ENCODE measurements around the gene ATP1A4.

ATP1A4 gene

DNA sequence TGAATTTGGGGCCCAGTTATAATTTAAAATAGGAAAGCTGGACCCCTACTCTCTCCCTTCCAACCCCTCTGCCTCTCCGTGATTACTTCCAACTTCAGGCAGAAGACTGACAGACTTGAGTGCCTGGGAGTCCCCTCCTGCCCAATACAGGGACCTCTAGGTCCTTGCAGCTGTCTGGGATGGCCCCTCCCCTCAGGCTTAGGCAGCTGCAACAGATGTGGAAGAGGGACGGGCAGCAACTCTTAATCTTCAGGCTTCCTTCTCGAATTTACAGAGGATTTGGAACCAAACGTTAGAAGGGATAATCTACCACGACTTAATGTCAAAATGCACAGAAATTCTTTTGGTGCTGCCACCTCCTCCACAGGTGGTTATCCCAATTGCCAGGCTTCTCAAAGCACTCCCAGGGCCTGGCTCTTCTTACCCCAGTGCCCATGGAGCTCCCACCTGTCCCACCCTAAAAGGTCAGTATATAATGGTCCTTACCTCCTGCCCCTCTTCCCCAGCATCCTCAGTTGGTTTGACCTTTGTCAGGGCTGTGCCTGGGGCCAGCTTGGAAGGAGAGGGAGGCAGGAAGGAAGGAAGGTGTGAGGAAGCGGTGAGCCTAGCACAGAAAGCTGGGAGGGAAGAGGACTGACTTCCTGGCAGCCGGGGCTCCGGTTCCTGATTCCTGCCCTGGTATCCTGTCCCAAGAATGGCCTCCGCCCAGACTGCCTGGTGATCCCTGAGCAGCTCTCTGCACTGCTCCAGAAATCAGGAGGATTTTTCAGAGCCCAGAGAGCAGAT, 56.6 kb downstream of the ATP1A4 start:
- no peak for DNase-seq

DNA sequence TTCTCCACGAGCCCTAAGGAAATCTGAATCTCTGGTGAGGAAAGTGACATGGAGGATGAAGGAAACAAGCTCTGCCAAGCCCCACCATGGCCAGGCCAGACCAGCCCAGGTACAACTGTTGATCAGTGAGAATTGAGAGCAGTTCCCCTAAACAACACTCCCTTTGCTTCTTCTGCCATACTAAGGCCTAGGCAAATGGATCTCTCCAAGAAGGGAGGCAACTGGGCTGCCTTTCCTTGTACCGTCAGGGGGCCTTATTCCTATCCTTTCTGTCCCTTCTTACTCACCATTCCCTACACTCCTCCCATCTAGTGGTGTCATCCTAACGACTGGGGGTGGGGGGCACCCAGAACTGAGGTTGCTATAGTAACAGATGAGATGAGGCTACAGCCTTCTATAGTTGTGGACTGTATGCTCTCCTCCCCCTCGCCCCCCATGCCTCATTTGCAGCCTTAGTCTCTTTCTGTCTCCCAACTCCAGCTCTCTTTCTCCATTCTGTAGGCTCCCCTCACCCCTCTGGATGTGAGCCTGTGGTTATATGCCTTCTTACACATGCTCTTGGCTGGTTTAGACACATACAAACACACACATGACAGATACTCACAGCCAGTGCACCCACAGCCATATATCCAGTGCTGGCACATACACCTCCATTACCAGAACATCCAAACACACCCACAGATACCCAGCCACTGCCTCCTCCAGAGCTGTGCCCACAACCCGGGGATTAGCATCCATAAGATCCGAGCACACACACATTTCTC, 57.3 kb downstream of the ATP1A4 start:
- no peak for DNase-seq

GRCh38 chr1:160209321-160210046, 58.1 kb downstream of the ATP1A4 start:
- DNase-seq: no peak

DNA sequence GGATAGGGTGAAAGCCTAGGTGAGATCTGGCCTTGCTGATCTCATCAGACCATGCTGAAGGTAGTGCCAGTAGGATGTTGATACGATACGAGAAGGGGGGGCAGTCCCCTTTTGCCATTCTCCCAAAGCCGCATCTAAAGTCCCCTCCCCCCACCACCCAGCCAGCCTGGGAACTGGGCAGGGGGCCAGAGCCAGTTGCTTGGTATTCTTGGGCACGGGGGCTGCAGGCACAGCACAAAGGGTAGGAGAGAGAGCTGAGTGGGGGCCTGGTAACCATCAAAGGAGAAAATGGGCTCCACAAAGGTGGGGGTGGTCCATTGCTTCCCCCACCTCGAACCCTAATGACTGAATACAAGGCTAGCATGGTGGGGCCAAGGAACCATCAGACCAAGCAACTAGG, 59.2 kb downstream of the ATP1A4 start:
- no peak for DNase-seq

GRCh38 chr1:160211046-160211790, 59.8 kb downstream of the ATP1A4 start:
- peak in 1 of 3 experiments; percentile 30 for DNase-seq

GRCh38 chr1:160214481-160215140, 63.2 kb downstream of the ATP1A4 start:
- DNase-seq: no peak

- DNase-seq: no peak
Measured at GRCh38 chr1:160216301-160216700, 64.9 kb downstream of the ATP1A4 start.

GRCh38 chr1:160217481-160218051, 66.2 kb downstream of the ATP1A4 start:
- DNase-seq: peak in 1 of 3 experiments; percentile 26

GRCh38 chr1:160219062-160219929, 67.9 kb downstream of the ATP1A4 start:
- DNase-seq: peak in 1 of 3 experiments; percentile 52

DNA sequence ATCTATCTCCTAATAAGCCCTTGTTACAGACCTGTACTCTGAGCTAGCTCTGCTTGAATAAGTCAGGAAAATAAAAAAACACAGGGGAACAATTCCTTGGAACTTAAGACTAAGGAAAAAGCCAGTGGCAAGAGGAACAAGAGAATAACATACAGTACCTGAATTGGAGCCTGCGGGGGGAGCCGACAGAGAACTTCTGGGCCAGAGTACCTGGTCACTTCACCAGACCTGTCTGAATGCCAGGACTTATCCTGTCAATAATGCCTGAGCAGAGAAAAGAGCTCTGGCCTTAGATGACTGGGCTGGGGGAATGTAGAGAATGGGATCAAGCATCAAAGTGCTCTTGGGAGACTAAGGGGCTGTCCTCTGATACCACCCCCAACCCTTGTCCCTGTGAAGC, 68.9 kb downstream of the ATP1A4 start:
- no peak for DNase-seq

GRCh38 chr1:160221089-160221488, 69.7 kb downstream of the ATP1A4 start:
- no peak for DNase-seq

DNA sequence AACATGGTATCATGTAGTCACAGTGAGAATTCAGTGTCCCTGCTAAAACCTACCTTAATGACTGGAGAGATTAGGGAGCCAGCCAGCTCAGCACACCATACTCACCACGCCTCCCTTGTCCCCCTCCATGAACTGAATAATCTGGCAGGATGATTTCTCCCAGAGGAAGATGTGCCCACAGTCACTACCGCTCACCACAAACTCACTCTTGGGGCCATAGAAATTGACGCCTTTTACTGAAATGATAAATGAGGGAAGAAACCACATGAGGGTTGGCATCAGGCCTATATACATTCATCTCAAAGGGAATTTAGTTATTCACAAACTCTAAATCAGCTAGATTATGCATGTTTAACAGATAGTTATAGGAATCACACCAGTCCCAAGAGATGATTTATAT, 71.1 kb downstream of the ATP1A4 start:
- DNase-seq: no peak

GRCh38 chr1:160224606-160225005, 73.2 kb downstream of the ATP1A4 start:
- DNase-seq: no peak

DNA sequence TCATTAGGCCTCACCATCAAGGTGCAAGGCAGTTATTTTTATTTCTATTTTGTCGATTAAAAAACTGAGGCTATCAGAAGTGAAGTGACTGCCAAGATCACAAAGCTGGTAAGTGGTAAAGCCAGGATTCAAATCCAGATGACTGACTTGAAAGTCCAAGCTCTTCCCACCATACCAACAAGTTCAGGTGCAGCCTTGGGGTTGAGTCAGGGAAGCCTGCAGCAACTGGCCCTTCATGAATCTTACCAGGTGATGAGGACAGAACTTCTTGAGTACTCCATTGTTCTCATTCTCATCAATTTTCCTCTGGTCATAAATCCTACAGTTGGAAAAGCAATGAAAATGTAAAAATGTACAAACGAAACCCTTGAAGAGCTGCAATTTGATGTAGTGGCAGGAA, 73.9 kb downstream of the ATP1A4 start:
- DNase-seq: no peak

DNA sequence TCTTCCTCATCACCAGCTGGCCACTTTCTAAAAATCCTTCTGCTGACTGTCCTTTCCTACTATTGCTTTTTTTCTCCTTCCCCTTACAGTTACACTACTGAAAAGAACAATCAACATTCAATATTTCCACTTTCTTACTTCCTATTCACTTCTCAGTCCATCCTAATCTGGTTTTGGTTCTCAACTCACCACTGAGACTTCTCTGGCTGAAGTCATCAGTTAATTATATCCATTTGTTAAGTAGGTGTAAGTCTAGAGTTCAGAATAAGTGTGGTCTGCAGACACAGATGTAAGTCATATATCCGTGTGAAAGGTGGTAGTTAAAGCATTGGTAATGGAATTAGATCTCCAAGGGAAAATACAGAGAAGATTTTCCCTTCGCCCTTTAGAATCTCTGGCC, 75.2 kb downstream of the ATP1A4 start:
- DNase-seq: no peak

DNA sequence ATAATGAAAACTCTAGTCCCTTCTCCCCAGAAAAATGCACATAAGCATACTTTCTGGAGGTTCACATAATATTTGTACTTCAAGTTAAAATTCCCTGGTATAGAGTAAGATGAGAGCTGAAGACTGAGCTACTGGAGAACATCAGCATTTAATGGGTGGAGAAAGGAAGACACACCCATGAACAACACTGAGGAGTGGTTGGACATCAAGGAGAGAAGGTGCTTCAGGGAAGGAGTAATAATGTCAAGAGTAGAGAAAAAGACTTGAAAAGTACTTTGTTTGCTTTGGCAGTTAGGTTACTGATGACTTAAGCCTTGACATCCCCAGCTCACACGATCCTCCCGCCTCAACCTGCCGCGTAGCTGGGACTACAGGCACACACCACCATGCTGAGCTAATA, 75.6 kb downstream of the ATP1A4 start:
- DNase-seq: no peak

DNA sequence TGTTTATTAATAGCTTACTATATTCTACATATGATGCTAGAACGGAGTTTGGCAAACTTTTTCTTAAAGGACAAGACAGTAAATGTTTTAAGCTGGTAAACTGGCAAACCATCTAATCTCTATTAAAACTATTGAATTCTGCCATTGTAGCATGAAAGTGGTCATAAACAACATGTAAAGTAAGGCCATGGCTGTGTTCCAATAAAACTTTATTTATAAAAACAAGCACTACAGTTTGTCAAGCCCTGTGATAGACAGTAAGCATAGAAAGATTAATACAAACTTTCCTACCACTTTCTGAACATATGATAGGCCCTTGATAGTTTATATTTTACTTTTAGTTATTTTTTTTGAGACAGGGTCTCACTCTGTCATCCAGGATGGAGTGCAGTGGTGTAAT, 76.2 kb downstream of the ATP1A4 start:
- no peak for DNase-seq

GRCh38 chr1:160228431-160228830, 77.0 kb downstream of the ATP1A4 start:
- no peak for DNase-seq

DNA sequence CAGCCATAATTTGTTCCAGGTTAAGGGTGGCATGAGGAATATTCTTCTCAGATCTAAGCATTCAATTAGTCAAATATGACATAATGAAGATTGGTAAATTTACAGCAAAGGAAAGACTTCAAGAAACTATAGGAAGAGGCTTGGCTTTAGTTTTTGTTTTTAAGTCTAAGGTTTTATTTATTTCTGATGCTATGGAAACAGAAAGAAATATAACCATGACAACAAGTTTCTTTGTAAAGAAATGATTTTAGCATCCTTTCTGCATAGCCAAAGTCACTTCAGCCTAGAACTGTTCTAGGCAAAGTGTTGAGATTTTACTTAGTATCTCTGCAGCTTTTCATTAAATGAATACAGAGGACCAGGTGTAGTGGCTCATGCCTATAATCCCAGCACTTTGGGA, 81.5 kb downstream of the ATP1A4 start:
- no peak for DNase-seq
